ENCODE measurements around the gene EYA2. TPM values are rescaled to one million over a fixed set of nuclear protein-coding genes. Genes with fewer than 3 reads are reported as not detected.

EYA2 gene
- total RNA-seq, 1 experiment from 2014 or later = 0.74 TPM

- H3K36me3 Mint-ChIP-seq (ENCODE audit: insufficient read depth in 1 of 3, low read depth in 3 of 3) = peaks cover 0 to 9% (median 1%) of the 10 kb centered on the region in 3 experiments; a peak in 2 of 7 replicates
- H3K27ac Mint-ChIP-seq = no peak overlapping the region
- peaks cover 5 to 9% of the 10 kb centered on the region in 2 experiments for H3K4me1 Mint-ChIP-seq
- WGBS (ENCODE audit: extremely low coverage, insufficient read length, low lambda C conversion rate) = no CpG with 5 or more reads among the region's 5 CpGs
- Histone ChIP-seq H3K9me3 (ENCODE audit: control insufficient read depth, low read depth, low read length) (no peaks in the 10 kb centered on the region), H4K8ac (replicated peaks; ENCODE audit: insufficient read length, low read depth, low read length) (no peak overlapping the region), H4K91ac (ENCODE audit: insufficient read length, low read depth, low read length) (no peak overlapping the region), H3K27ac (ENCODE audit: insufficient read length, low read depth, low read length) (no peak overlapping the region), H3K9ac (ENCODE audit: extremely low read depth, insufficient read length, low read length) (no peak overlapping the region), H3K79me1 (ENCODE audit: insufficient read depth, low read depth, low read length, poor library complexity, severe bottlenecking) (no peaks in the 10 kb centered on the region), H3K56ac (ENCODE audit: insufficient read length, low read depth, low read length) (no peak overlapping the region), H2BK15ac (ENCODE audit: low read depth, low read length) (no peak overlapping the region), H2BK12ac (ENCODE audit: insufficient read length, low read depth, low read length) (no peak overlapping the region), H2BK5ac (ENCODE audit: insufficient read length, low read length) (no peak overlapping the region), H2BK120ac (ENCODE audit: low read depth, low read length, poor library complexity, severe bottlenecking) (no peak overlapping the region), H3K23ac (ENCODE audit: insufficient read length, low read depth, low read length) (no peak overlapping the region), H2BK20ac (ENCODE audit: low read depth, low read length, poor library complexity, severe bottlenecking) (no peak overlapping the region), H3K79me2 (ENCODE audit: insufficient read depth, low read length) (no peaks in the 10 kb centered on the region), H3K14ac (ENCODE audit: insufficient read depth, low read length) (no peak overlapping the region), H2AFZ (ENCODE audit: low read length) (no peak overlapping the region), H3K18ac (ENCODE audit: insufficient read length, low read depth, low read length) (no peak overlapping the region), H4K5ac (ENCODE audit: insufficient read length, low read depth, low read length) (no peak overlapping the region), H4K20me1 (ENCODE audit: control insufficient read depth, insufficient read depth, insufficient read length) (no peaks in the 10 kb centered on the region), H3K4ac (ENCODE audit: low read depth, low read length) (no peak overlapping the region), H3K27me3 (ENCODE audit: insufficient read depth, low read length) (no peaks in the 10 kb centered on the region), H3K4me2 (ENCODE audit: insufficient read depth, insufficient read length, low read length) (no peak overlapping the region), H3T11ph (ENCODE audit: low read length) (no peak overlapping the region), H2AK5ac (ENCODE audit: insufficient read length, low read length) (no peak overlapping the region), H3K23me2 (ENCODE audit: insufficient read length, low read depth, low read length, poor library complexity, severe bottlenecking) (no peaks in the 10 kb centered on the region), H3K4me1 (ENCODE audit: insufficient read depth, low read length) (no peaks in the 10 kb centered on the region)
- DNase-seq = no peak
- no peaks in the 10 kb centered on the region for H3K27me3 Mint-ChIP-seq (ENCODE audit: low read depth)
- TF ChIP-seq CTCF (conservative IDR thresholded peaks at IDR 0.05) = no peak
- H3K9me3 Mint-ChIP-seq = peaks cover 5 to 15% of the 10 kb centered on the region in 2 experiments; a peak in 3 of 5 replicates
- H3K4me3 Mint-ChIP-seq = no peak overlapping the region
These were observed 247.5 kb downstream of the EYA2 start for GRCh38 chr20:47141941-47142773.
